Measurements from ENCODE around the gene NAALADL2. TPM values are rescaled to one million over a fixed set of nuclear protein-coding genes. Genes with fewer than 3 reads are reported as not detected.

The NAALADL2 gene
- total RNA-seq, 4 donors from 2014 or later, result 10.3 to 16.7 (median 10.9) TPM

DNA sequence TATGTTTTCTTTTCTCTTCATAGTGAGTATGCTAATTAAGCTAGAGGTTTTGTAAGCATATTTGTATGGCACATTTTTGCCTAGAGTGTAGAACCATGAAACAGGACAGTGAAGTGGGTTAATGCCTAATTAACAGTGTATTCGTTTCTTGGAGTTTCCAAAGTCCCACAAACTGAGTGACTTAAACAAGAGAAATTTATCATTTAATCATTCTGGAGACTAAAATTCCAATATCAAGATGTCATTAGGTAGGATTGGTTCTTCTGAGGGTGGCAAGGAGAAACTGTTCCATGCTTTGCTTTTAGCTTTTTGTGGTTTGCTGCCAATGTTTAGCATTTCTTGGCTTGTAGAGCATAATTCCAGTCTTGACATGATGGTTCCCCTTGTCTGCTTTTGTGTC, 734.2 kb downstream of the NAALADL2 start:
- H3K27ac ChIP-seq, result no peak overlapping the region
- H3K27me3 ChIP-seq, result no peaks in the 10 kb centered on the region
- no peaks in the 10 kb centered on the region for H3K36me3 ChIP-seq
- H3K4me1 ChIP-seq, result no peaks in the 10 kb centered on the region
- peaks cover 0 to 6% (median 3%) of the 10 kb centered on the region in 4 donors for H3K9me3 ChIP-seq
- no peak overlapping the region for H3K4me3 ChIP-seq
- TF ChIP-seq POLR2A (IDR thresholded peaks at IDR 0.05), result no peak
- TF ChIP-seq CTCF (IDR thresholded peaks at IDR 0.05), result no peak
- TF ChIP-seq EP300 (IDR thresholded peaks at IDR 0.05), result no peak
- no peak for DNase-seq (ENCODE audit: low spot score in 2 of 2)
- 83 to 98% methylated on average over 1 of the region's 1 CpG for WGBS, 2 donors

DNA sequence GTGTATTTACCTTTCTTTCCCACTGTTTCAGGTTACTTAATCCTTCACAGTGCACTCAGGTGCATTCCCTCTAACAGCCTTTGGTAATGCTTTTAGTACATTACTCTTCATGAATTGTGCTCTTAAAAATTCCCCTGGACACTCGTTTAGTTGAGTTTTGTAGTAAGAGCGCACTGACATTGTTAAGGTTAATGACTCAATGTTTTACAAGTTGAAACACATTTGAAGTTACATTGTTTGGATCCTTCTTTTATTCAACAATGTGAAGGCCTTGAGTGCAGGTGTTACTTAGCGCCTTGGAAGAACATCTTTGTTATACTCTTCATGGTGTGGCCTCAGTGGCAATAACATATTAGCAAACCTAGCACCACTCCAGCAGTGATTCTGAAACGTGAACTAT, 739.6 kb downstream of the NAALADL2 start:
- H3K4me3 ChIP-seq, result no peak overlapping the region
- no peaks in the 10 kb centered on the region for H3K36me3 ChIP-seq
- 91 to 95% methylated on average over 4 of the region's 4 CpGs for WGBS, 2 donors
- H3K27ac ChIP-seq, result no peak overlapping the region
- TF ChIP-seq POLR2A (IDR thresholded peaks at IDR 0.05) (no peak), CTCF (IDR thresholded peaks at IDR 0.05) (no peak), EP300 (IDR thresholded peaks at IDR 0.05) (no peak)
- no peaks in the 10 kb centered on the region for H3K27me3 ChIP-seq
- H3K4me1 ChIP-seq, result no peaks in the 10 kb centered on the region
- DNase-seq (ENCODE audit: low spot score in 2 of 2), result no peak
- H3K9me3 ChIP-seq, result peaks cover 0 to 6% (median 3%) of the 10 kb centered on the region in 4 donors

DNA sequence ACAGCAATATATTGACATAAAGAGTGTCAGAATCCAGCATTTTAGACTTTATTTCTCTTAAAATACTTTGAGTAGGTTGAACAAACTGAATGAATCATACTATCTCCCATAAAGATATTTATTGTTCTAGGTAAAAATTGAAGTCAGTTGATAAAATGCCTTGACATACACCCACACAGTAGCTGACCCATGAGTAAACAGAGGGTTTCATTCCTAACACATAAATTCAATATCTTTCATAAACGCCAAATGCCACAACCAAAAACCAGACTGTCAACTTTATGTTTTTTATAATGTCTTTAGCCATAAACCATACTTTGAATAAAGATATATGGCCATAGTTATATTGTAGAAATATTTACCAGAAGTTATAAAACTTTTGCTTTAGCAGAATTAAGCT, 742.4 kb downstream of the NAALADL2 start:
- no peak overlapping the region for H3K27ac ChIP-seq
- no peak for DNase-seq (ENCODE audit: low spot score in 2 of 2)
- H3K27me3 ChIP-seq, result no peaks in the 10 kb centered on the region
- H3K4me3 ChIP-seq, result no peak overlapping the region
- TF ChIP-seq EP300 (IDR thresholded peaks at IDR 0.05) (no peak), CTCF (IDR thresholded peaks at IDR 0.05) (no peak), POLR2A (IDR thresholded peaks at IDR 0.05) (no peak)
- H3K36me3 ChIP-seq, result no peaks in the 10 kb centered on the region
- WGBS, 2 donors, result 34 to 43% methylated on average over 1 of the region's 1 CpG
- no peaks in the 10 kb centered on the region for H3K4me1 ChIP-seq
- H3K9me3 ChIP-seq, result no peaks in the 10 kb centered on the region

DNA sequence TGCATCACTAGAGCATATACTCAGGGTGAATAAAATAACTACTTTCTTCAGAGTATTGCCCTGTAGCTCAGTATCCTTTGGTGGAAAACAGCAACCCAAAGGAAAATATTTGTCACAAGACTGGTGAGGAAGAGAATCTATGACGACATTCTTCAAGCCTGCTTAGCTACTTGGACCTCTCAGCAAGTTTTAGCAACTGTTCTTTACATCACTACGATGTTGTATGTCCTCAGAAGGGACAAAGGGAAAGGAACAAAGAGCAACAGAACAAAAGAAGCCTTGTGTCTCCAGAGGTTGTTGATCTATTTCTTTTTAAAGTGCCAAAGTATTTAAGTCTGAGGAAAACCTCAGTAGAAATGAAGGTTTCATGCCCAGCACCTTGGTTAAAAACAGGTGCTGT, 746.7 kb downstream of the NAALADL2 start:
- Histone ChIP-seq H3K4me3 (no peak overlapping the region), H3K36me3 (no peaks in the 10 kb centered on the region), H3K27ac (no peak overlapping the region), H3K27me3 (no peaks in the 10 kb centered on the region), H3K9me3 (no peaks in the 10 kb centered on the region), H3K4me1 (no peaks in the 10 kb centered on the region)
- no peak for DNase-seq (ENCODE audit: low spot score in 2 of 2)
- TF ChIP-seq CTCF (IDR thresholded peaks at IDR 0.05), result no peak
- TF ChIP-seq EP300 (IDR thresholded peaks at IDR 0.05), result no peak
- no peak for TF ChIP-seq POLR2A (IDR thresholded peaks at IDR 0.05)
- WGBS, 2 donors, result 41 to 44% methylated on average over 2 of the region's 2 CpGs

- TF ChIP-seq EP300 (IDR thresholded peaks at IDR 0.05), result no peak
- no peak for TF ChIP-seq POLR2A (IDR thresholded peaks at IDR 0.05)
- TF ChIP-seq CTCF (IDR thresholded peaks at IDR 0.05), result no peak
- H3K36me3 ChIP-seq, result no peaks in the 10 kb centered on the region
- no peaks in the 10 kb centered on the region for H3K4me1 ChIP-seq
- no peak overlapping the region for H3K4me3 ChIP-seq
- WGBS, 2 donors, result 91 to 100% methylated on average over 1 of the region's 1 CpG
- no peaks in the 10 kb centered on the region for H3K27me3 ChIP-seq
- DNase-seq (ENCODE audit: low spot score in 2 of 2), result no peak
- no peak overlapping the region for H3K27ac ChIP-seq
- no peaks in the 10 kb centered on the region for H3K9me3 ChIP-seq
Measured at GRCh38 chr3:175606650-175607318, 747.6 kb downstream of the NAALADL2 start.
